ENCODE data around the gene ACP4. TPM values are rescaled to one million over a fixed set of nuclear protein-coding genes. Genes with fewer than 3 reads are reported as not detected.
"Not testable (repeated sequence)": the region's sequence is repeated elsewhere in the genome, so short reads cannot be mapped to it uniquely, and the experiment has no call there.

Gene ACP4
- total RNA-seq, 1 donor from 2014 or later, result not detected

DNA sequence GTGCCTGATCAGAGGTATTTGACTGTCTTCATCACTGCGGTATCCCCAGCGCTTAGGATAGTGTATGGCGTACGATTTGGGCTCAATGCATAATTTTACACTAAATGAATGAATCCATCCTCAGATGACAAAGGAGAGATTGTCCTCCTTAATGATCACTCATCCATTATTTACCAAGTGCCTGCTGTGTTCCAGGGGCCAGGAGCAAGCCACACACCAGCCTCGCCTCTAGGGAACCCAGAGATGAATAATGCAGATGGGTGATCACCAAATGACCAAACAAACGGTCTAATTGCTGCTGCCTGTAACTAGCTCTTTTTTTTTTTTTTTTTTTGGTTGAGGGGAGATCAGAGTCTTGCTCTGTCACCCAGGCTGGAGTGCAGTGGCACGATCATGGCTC is 25.8 kb upstream of the ACP4 start:
- intact Hi-C loops (cut with micrococcal nuclease), result no loop called here
- TF ChIP-seq CTCF (IDR thresholded peaks at IDR 0.05), result no peak
- Mint-ChIP-seq H3K4me3 (no peak overlapping the region), H3K27me3 (peaks cover 17% of the 10 kb centered on the region), H3K4me1 (no peaks in the 10 kb centered on the region), H3K27ac (no peak overlapping the region), H3K36me3 (ENCODE audit: low read depth) (no peaks in the 10 kb centered on the region), H3K9me3 (peaks cover 4% of the 10 kb centered on the region)
- ChIA-PET CTCF (no interaction called here), POLR2A (no interaction called here)
- ATAC-seq (ENCODE audit: low read depth) (no peak), DNase-seq (no peak)

GRCh38 chr19:50766746-50767145 is 23.5 kb upstream of the ACP4 start:
- intact Hi-C loops (cut with micrococcal nuclease); H3K27ac Mint-ChIP-seq; POLR2A ChIA-PET; H3K36me3 Mint-ChIP-seq (ENCODE audit: low read depth); ATAC-seq (ENCODE audit: low read depth); DNase-seq; CTCF ChIA-PET; H3K9me3 Mint-ChIP-seq; H3K4me1 Mint-ChIP-seq; H3K4me3 Mint-ChIP-seq: not testable (repeated sequence)
- peaks cover 22% of the 10 kb centered on the region for H3K27me3 Mint-ChIP-seq

- CTCF ChIA-PET; intact Hi-C loops (cut with micrococcal nuclease): not testable (repeated sequence)
These were observed 23.0 kb upstream of the ACP4 start for GRCh38 chr19:50767263-50767662.

GRCh38 chr19:50768277-50768676 is 21.9 kb upstream of the ACP4 start:
- TF ChIP-seq CTCF (IDR thresholded peaks at IDR 0.05), result no peak
- CTCF ChIA-PET, result no interaction called here
- POLR2A ChIA-PET, result no interaction called here
- H3K27ac Mint-ChIP-seq, result no peak overlapping the region
- H3K9me3 Mint-ChIP-seq, result no peaks in the 10 kb centered on the region
- H3K4me1 Mint-ChIP-seq, result no peaks in the 10 kb centered on the region
- DNase-seq (no peak), ATAC-seq (ENCODE audit: low read depth) (no peak)
- H3K4me3 Mint-ChIP-seq, result no peak overlapping the region
- peaks cover 18% of the 10 kb centered on the region for H3K27me3 Mint-ChIP-seq
- intact Hi-C loops (cut with micrococcal nuclease), result no loop called here
- H3K36me3 Mint-ChIP-seq (ENCODE audit: low read depth), result no peaks in the 10 kb centered on the region

More at GRCh38 chr19:50767263-50767662, 23.0 kb upstream of the ACP4 start:
- H3K27me3 Mint-ChIP-seq, result peaks cover 22% of the 10 kb centered on the region
- not testable (repeated sequence) for DNase-seq; H3K27ac Mint-ChIP-seq; ATAC-seq (ENCODE audit: low read depth); H3K4me3 Mint-ChIP-seq; H3K9me3 Mint-ChIP-seq; H3K36me3 Mint-ChIP-seq (ENCODE audit: low read depth); H3K4me1 Mint-ChIP-seq
- POLR2A ChIA-PET, result interaction anchor here (0.7 kb wide), 1 partner anchor 33 kb away, joined by 4 read pairs; no protein-coding TSS in a partner anchor

GRCh38 chr19:50770164-50770563 is 20.1 kb upstream of the ACP4 start, which contains the start of gene GPR32:
Gene GPR32, plus strand, starts transcription at chr19:50770464. Its CDS starts 137 bp downstream, at chr19:50770601.
- POLR2A ChIA-PET; CTCF ChIA-PET; H3K4me3 Mint-ChIP-seq; H3K27ac Mint-ChIP-seq; H3K9me3 Mint-ChIP-seq; intact Hi-C loops (cut with micrococcal nuclease); ATAC-seq (ENCODE audit: low read depth); DNase-seq; H3K4me1 Mint-ChIP-seq; H3K36me3 Mint-ChIP-seq (ENCODE audit: low read depth): not testable (repeated sequence)
- H3K27me3 Mint-ChIP-seq, result peaks cover 23% of the 10 kb centered on the region

DNA sequence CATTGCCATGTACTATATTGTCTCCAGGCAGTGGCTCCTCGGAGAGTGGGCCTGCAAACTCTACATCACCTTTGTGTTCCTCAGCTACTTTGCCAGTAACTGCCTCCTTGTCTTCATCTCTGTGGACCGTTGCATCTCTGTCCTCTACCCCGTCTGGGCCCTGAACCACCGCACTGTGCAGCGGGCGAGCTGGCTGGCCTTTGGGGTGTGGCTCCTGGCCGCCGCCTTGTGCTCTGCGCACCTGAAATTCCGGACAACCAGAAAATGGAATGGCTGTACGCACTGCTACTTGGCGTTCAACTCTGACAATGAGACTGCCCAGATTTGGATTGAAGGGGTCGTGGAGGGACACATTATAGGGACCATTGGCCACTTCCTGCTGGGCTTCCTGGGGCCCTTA is 19.3 kb upstream of the ACP4 start:
- no peak for ATAC-seq (ENCODE audit: low read depth)
- H3K36me3 Mint-ChIP-seq (ENCODE audit: low read depth), result no peaks in the 10 kb centered on the region
- H3K4me1 Mint-ChIP-seq, result no peaks in the 10 kb centered on the region
- H3K27me3 Mint-ChIP-seq, result peaks cover 24% of the 10 kb centered on the region
- H3K4me3 Mint-ChIP-seq, result no peak overlapping the region
- intact Hi-C loops (cut with micrococcal nuclease), result no loop called here
- POLR2A ChIA-PET, result no interaction called here
- no peaks in the 10 kb centered on the region for H3K9me3 Mint-ChIP-seq
- no peak overlapping the region for H3K27ac Mint-ChIP-seq
- CTCF ChIA-PET, result interaction anchor here (0.6 kb wide), 1 partner anchor 152 kb away, joined by 3 read pairs; no protein-coding TSS in a partner anchor
- no peak for TF ChIP-seq CTCF (IDR thresholded peaks at IDR 0.05)
- DNase-seq, result no peak

GRCh38 chr19:50772476-50772875 is 17.7 kb upstream of the ACP4 start:
- ChIA-PET POLR2A (no interaction called here), CTCF (no interaction called here)
- no peak overlapping the region for H3K27ac Mint-ChIP-seq
- H3K27me3 Mint-ChIP-seq, result peaks cover 18% of the 10 kb centered on the region
- DNase-seq, result no peak
- no peaks in the 10 kb centered on the region for H3K4me1 Mint-ChIP-seq
- ATAC-seq (ENCODE audit: low read depth), result no peak
- TF ChIP-seq CTCF (IDR thresholded peaks at IDR 0.05), result no peak
- H3K4me3 Mint-ChIP-seq, result no peak overlapping the region
- H3K9me3 Mint-ChIP-seq, result no peaks in the 10 kb centered on the region
- no peaks in the 10 kb centered on the region for H3K36me3 Mint-ChIP-seq (ENCODE audit: low read depth)
- intact Hi-C loops (cut with micrococcal nuclease), result no loop called here

GRCh38 chr19:50772912-50773311 is 17.3 kb upstream of the ACP4 start:
- H3K27me3 Mint-ChIP-seq, result peaks cover 22% of the 10 kb centered on the region
- intact Hi-C loops (cut with micrococcal nuclease); DNase-seq; H3K36me3 Mint-ChIP-seq (ENCODE audit: low read depth); H3K9me3 Mint-ChIP-seq; POLR2A ChIA-PET; H3K4me3 Mint-ChIP-seq; ATAC-seq (ENCODE audit: low read depth); H3K4me1 Mint-ChIP-seq; CTCF ChIA-PET; H3K27ac Mint-ChIP-seq: not testable (repeated sequence)

DNA sequence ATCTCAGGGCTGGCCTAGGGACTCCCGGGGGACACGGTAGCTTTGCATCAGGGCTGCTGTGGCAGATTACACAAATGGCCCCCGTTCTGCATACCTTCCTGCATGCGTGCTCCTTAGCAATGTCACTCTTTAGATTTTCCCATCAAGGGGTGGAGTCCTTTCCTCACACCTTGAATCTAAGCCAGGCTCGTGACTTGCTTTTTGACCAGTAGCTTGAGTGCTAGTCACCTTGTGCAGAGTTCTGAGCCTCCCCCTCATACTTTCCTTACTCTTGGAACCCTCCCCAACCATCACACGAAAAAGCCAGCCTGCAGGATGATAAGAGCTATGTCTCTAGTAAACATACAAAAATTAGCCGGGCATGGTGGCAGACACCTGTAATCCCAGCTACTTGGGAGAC is 16.8 kb upstream of the ACP4 start:
- CTCF ChIA-PET; H3K4me3 Mint-ChIP-seq; H3K4me1 Mint-ChIP-seq; H3K27ac Mint-ChIP-seq; H3K9me3 Mint-ChIP-seq; intact Hi-C loops (cut with micrococcal nuclease); DNase-seq; H3K36me3 Mint-ChIP-seq (ENCODE audit: low read depth); ATAC-seq (ENCODE audit: low read depth): not testable (repeated sequence)
- H3K27me3 Mint-ChIP-seq, result peaks cover 26% of the 10 kb centered on the region
- POLR2A ChIA-PET, result interaction anchor here (0.7 kb wide), 1 partner anchor 9 kb away, joined by 7 read pairs; no protein-coding TSS in a partner anchor

Data from activated B cell treated with CpG ODN at 0.5 μM for 24 hours (primary cell).